Endometrium (tissue), 2 donors: ENCODE results near the gene DENND1A.

Experiments used
- FAIRE-seq: peaks from 2 replicates; lab custom pipeline; 2012; peaks lifted over from hg19 to GRCh38; lab: Jason Lieb, UNC
- donor health status: control.
- donor health status: control.

Gene DENND1A

DNA sequence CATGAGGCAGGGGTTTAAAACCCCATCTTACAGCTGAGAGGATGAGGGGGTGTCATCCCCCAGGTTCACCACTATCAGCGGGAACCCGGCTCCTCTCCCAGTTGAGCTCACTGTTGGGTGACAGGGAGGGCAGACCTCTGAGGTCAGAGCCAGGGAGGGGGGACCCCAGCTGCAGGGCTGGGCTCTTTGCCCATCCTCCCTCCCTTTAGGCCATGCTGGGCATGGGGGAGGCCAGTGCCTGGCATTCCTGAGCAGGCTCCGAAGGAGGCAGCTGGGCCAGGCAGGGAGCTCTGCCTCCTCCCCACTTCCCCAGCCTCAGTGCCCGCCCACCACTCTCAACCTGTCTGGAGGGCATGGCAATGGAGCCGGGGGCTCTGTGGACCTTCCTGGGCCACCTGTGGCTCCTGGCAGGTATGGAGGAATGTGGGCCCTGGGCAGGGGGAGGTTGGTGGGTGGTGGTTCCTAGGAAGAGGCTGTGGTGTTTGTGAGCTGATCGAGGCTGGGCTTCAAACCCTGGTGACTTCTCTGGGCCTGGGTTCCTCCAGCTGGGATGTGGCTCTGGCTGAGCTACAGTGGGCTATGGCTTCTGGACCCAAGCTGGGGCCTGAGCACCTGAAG, 561.3 kb downstream of the DENND1A start:
- FAIRE-seq, result no peak

DNA sequence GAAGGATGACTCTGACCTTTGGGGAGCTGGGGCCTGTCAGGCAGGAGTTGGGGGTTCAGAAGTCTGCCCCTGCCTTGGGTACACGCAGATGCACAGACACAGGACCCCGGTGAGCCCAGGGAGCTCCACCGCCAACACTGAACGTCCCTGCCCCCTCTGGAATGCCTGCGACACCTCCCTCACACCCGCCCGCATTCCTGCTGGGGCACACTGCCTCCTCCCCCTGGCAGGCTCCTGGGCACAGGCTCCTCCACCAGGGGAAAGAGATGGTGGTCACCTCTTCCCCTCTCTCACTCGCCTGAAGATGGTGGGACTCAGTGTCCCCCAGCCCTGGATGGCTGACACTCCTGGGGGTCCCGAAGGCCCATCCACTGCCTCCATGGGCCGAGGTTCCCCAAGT, 561.9 kb downstream of the DENND1A start:
- FAIRE-seq, result no peak

- no peak for FAIRE-seq
Measured at GRCh38 chr9:123365881-123366528, 563.9 kb downstream of the DENND1A start.

- no peak for FAIRE-seq
Measured at GRCh38 chr9:123365287-123365880, 564.5 kb downstream of the DENND1A start.

DNA sequence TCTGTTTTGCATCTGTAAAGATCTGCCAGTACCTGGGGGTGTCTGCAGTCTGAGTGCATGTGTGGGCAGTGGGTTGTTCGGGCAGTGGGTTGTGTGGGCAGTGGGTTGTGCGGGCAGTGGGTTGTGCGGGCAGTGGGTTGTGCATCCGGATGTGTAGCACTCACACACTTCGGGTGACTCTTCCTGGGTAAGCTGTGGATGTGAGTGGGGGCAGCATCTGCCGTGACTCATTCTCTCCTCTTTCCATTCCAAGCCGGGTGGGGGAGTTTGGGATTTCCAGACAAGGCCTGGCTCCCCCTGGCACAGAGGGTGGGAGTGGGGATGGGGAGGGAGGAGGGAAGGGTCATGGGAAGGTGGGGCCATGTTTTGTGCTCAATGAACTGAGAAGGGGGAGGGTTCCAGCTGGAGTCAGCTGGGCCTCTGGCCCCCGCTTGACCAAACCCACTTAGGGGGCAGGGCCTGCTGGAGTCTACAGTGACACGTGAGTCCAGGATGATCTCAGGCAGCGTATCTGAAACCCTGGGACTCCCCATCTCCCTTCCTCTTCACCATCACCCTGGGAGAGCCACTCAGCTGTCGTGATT, 565.6 kb downstream of the DENND1A start:
- FAIRE-seq, result no peak

GRCh38 chr9:123362856-123363255, 567.1 kb downstream of the DENND1A start:
- no peak for FAIRE-seq

DNA sequence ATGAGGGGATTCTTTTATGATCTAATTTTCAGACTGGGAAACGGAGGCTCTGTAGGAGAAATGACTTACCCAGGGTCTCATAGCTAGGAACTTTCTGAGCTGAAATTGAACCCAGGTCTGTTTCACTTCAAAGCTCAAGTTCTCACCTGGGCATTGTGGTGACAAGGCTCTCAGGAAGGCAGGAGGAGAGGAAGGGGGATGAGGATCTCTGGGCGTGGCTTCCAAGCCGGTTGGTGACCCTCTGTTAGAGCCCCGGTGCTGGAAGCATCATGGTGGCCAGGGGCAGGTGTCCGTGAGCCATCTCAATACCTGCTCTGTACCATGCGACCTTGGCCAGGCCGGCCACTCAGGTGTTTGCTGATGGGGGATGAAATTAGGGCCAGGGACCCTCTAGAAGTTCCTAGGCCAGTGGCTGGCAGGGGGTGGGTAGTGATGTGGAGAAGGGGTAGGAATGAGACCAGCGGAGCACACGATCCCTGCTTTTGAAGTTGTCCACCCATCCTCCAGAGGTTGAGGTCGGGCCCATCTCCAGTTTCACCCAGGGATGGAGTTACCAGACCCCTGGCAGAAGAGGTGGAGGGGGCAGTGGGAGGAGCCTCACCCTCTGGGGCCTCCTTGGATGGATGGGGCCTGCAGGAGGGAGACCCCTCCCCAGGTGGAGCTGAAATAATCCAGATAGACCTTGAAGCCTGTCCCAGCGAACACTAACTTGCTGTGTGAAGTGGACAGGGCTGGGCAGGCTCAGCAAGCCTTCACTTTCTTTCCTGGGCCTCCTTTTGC, 568.0 kb downstream of the DENND1A start:
- no peak for FAIRE-seq

- no peak for FAIRE-seq
Measured at GRCh38 chr9:123361086-123361730, 568.7 kb downstream of the DENND1A start.

DNA sequence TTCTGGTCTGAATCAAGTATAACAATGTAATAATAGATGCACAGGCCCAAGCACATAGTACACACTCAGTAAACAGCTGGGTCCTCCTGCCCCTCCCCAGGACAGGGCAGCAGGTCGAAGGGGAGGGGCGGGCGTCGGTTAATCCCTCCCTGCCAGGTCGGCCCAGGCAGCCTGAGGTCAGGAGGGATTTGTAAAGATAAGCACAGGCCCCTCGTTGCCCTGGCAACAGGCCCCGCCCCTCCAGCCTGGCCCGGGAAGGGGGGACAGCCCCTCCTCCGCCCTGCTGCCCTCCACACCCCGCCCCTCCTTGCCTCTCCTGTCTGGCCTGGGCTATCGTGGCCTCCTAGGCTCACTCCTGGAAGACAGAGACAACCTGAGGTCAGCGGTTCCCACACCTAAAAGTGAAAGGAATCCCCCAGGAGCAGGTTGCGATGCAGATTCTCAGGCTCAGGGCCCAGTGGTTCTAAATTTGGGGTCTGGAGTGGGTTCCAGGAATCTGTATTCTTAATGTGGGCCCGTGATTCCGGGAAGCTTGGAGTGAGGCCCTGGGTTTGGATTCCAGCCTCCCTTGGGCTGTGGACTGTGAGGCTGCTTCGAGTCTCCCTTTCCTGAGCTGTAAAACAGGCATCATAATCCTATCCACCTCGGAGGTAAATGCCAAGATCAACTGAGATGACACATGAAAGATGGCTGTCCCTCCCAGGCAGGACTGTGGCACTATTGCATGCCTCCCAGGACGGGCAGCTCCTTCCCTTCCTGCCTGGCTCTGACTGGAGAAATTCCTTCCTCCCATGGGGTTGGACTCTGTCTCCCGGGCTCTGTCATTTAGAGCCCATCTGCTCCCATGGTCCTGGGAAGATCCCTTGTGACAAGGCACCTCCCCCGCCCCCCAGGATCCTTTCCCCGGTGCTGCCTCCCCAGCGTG, 569.5 kb downstream of the DENND1A start:
- no peak for FAIRE-seq

GRCh38 chr9:123359546-123359945, 570.4 kb downstream of the DENND1A start:
- FAIRE-seq, result no peak

- FAIRE-seq, result no peak
Measured at GRCh38 chr9:123359106-123359505, 570.8 kb downstream of the DENND1A start.

DNA sequence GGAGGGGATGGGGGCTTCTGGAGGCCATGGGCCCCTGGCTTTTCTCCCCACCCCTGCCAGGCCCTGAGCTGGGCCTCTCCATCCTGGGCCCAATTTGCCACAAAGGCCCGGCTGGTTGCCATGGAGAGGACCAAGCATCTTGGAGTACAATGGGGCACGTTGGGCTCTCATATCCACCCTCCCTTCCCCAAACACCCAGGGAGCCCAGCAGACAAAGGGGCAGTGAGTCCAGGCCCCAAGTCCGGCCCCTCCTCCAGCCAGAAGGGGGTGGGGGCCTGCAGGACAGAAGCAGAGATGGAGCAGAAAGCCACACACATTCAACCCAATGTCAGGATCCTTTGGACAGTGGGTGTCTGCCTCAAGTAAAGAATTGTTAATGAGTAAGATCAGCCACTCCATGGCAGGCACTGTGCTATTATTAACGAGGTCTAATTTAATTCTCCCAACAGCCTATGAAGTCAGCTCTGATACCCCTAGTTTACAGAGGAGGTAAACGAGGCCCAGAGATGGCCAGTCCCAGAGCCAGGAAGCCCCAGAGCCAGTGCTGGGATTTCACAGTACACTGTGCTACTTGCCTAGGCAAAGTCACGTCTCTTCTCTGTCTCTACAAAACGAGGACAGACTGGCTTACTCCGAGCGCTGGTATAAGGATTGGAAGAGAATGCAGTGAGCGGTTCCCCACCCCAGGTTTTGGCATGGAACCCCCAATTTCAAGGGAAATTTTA, 571.6 kb downstream of the DENND1A start:
- no peak for FAIRE-seq

GRCh38 chr9:123357743-123358059, 572.2 kb downstream of the DENND1A start:
- no peak for FAIRE-seq

DNA sequence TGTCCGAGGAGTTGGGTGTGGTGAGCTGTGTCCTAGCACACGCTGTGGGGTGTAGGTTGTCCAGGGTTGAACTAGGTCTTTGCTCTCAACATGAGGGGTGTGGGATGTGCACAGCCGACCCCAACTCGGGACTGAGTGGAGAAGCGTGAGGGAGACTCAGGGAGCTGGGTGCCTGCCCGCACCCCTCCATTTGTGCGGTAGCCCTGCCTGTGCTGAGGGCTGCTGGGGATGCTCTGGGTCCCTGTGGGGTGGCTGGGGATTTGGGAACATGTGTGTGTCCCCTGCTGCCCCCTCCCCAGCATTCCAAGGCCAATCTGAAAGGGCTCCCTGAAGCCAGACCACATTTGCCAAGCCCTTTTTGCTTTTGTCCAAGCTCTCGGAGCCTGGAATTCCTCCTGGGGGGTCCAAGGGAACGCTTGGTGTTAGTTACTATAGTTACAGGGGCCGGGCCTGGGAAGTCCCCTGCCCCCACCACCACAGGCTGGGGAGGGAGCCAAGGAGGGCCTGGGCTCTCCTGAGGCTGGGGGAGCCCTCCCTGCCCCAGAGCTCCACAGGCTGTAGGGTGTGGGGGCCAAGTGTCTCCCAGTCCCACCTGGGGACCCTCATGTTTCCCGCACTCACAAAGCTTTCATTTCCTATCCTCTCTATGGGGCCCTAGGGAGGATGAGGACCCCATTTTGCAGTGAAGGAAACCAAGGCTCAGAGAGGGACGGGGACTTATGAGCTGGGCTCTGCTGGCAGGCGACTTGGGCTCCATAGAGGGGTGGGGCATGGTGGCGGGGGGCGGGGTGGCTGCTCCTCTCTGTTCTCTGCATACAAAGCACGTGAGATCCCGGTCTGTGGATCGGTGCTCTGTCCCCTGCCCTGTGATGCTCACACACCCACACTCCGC, 572.8 kb downstream of the DENND1A start:
- FAIRE-seq, result no peak

DNA sequence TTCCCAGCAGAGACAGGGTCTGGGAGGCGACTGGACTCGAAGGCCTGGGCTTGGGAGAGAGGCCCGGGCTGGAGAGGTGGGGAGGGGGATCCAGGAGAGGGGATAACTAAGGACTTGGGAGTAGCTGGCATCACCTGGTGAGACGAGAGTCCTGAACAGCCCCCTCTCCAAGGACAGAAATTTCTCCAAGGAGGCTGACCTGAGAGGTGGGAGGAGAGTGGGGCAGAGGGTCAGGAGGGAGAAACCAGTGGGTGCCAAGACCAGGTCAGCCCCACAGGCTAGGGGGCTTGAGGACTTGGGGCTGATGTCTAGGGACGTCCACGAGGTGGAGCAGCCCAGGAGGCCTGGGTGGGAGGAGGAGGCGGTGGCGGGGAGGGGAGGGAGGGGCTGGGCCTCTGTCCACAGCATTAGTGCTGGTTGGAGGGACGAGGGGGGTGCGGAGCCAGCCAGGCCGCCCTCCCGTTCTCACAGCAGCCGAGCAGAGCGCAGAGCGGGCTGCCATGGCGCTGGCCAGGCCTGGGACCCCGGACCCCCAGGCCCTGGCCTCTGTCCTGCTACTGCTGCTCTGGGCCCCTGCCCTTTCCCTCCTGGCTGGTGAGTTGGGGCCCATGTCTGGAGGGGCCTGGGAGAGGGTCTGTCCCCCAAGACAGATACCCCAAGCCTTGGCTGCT, 574.0 kb downstream of the DENND1A start, which contains the start of gene CRB2:
TSS of gene CRB2 (plus strand) at position 437 of the 671 bp plus-strand sequence. CDS start at position 501, 64 bp downstream.
- FAIRE-seq, result no peak

GRCh38 chr9:123354806-123355508, 575.0 kb downstream of the DENND1A start:
- FAIRE-seq, result no peak

DNA sequence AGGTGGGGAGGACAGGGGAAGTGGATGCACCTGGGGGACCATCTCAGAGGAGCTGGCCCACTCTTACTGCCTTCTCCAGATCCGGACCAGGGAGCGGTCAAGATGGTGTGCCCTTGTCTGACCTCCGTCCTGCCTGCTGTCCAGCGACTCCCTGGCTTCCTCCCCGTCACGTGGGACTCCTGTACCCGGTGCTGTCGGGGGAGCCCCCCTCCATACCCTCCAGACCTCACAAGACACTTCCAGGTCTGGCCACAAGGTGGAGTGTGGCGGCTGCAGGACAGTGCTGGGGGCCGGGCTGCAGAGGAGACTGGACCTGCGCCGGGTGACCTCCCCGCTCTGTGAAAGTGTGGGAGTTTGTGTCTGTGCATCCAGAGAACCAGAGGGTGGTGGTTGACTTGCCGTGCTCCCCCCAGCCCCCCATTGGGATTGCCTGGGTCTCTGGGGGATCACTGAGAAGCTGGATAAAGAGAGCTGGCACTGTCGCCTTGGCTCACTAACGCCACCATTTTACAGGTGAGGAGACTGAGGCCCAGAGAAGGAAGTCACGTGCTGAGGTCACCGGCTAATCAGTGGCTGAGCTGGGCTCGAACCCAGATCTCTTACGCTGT, 575.8 kb downstream of the DENND1A start:
- no peak for FAIRE-seq

- FAIRE-seq, result no peak
Measured at GRCh38 chr9:123353041-123353440, 576.9 kb downstream of the DENND1A start.
